ENCODE results near the gene ENOX1. TPM values are rescaled to one million over a fixed set of nuclear protein-coding genes. Genes with fewer than 3 reads are reported as not detected.

ENOX1 gene
- polyA plus RNA-seq, 2 of the 4 experiments (the other 2 are of a cell fraction), result 0.28 to 0.41 TPM

DNA sequence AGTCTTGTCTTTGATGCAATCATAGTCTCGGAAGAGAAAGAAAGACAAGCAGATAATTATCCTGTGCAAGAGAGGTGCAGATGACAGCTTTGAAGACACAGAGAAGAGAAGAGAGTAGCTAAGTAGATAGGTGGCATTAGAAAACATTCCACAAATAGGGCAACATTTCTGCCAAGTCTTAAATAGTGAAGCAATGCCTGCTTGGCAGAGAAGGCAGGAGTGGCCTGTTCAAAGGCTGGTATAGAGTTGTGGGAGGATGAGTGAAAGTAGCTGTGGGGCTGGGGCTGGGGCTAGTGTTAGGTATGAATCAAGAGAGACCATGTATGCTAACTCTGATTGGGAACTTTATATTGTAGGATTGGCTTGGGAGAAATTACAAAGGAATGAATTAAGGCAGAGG lies 457.9 kb downstream of the ENOX1 start:
- TF ChIP-seq RAD21 (conservative IDR thresholded peaks at IDR 0.05 in 1 of 2, IDR thresholded peaks at IDR 0.05 in 1 of 2) (no peak), RARB (CRISPR knock-in tag; IDR thresholded peaks at IDR 0.05) (no peak), CBX8 (IDR thresholded peaks at IDR 0.05) (no peak), FOSL2 (IDR thresholded peaks at IDR 0.05) (no peak), FOSL2 (CRISPR knock-in tag; IDR thresholded peaks at IDR 0.05) (no peak)
- Histone ChIP-seq H3K9me3 (no peaks in the 10 kb centered on the region), H3K27ac (no peak overlapping the region), H3K4me1 (no peaks in the 10 kb centered on the region), H3K4me3 (no peak overlapping the region), H3K4me2 (no peak overlapping the region)
- ATAC-seq (no peak), FAIRE-seq (no peak), DNase-seq (ENCODE audit: low read depth in 1 of 2, low spot score in 1 of 2) (no peak)
- WGBS (ENCODE audit: missing lambda C conversion rate), result 90% methylated on average over 1 of the region's 1 CpG
- POLR2A ChIA-PET, result no interaction called here
- CTCF ChIA-PET, result no interaction called here

DNA sequence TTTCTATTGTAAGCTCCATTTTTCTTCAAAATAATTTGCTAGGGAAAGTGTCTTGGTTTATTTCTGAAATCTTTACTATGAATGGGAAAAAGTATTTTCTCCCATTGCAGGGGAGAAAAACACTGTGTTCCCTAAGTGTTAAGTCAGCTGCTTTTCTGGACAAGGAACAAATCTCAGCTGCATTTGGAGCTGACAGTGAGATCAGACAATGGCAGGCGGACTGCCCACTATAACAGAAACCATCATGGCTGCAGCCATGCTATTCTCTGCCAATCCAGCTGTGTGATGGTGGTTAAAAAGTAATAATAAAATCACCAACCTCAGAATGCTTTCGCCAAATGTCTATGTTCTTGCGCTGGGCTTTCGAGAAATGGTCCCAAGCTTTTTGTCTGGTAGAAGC lies 460.7 kb downstream of the ENOX1 start:
- Histone ChIP-seq H3K9me3 (no peaks in the 10 kb centered on the region), H3K4me1 (no peaks in the 10 kb centered on the region), H3K27ac (no peak overlapping the region), H3K4me2 (no peak overlapping the region), H3K4me3 (no peak overlapping the region)
- POLR2A ChIA-PET, result no interaction called here
- CTCF ChIA-PET, result interaction anchor here (0.6 to 1.7 kb wide), 2 partner anchors 10 to 341 kb away, joined by 3 to 5 read pairs; no protein-coding TSS in a partner anchor
- no peak for FAIRE-seq
- DNase-seq (ENCODE audit: low read depth in 1 of 2, low spot score in 1 of 2), result no peak
- no peak for TF ChIP-seq SREBF2 (IDR thresholded peaks at IDR 0.05)
- no peak for TF ChIP-seq HOXB5 (CRISPR knock-in tag; IDR thresholded peaks at IDR 0.05)
- no peak for TF ChIP-seq ZSCAN20 (CRISPR knock-in tag; IDR thresholded peaks at IDR 0.05)
- TF ChIP-seq, protein P1, sequence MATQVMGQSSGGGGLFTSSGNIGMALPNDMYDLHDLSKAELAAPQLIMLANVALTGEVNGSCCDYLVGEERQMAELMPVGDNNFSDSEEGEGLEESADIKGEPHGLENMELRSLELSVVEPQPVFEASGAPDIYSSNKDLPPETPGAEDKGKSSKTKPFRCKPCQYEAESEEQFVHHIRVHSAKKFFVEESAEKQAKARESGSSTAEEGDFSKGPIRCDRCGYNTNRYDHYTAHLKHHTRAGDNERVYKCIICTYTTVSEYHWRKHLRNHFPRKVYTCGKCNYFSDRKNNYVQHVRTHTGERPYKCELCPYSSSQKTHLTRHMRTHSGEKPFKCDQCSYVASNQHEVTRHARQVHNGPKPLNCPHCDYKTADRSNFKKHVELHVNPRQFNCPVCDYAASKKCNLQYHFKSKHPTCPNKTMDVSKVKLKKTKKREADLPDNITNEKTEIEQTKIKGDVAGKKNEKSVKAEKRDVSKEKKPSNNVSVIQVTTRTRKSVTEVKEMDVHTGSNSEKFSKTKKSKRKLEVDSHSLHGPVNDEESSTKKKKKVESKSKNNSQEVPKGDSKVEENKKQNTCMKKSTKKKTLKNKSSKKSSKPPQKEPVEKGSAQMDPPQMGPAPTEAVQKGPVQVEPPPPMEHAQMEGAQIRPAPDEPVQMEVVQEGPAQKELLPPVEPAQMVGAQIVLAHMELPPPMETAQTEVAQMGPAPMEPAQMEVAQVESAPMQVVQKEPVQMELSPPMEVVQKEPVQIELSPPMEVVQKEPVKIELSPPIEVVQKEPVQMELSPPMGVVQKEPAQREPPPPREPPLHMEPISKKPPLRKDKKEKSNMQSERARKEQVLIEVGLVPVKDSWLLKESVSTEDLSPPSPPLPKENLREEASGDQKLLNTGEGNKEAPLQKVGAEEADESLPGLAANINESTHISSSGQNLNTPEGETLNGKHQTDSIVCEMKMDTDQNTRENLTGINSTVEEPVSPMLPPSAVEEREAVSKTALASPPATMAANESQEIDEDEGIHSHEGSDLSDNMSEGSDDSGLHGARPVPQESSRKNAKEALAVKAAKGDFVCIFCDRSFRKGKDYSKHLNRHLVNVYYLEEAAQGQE (IDR thresholded peaks at IDR 0.05), result no peak
- TF ChIP-seq HDAC2 (IDR thresholded peaks at IDR 0.05), result no peak
- no peak for ATAC-seq
- WGBS (ENCODE audit: missing lambda C conversion rate), result 76% methylated on average over 4 of the region's 4 CpGs

DNA sequence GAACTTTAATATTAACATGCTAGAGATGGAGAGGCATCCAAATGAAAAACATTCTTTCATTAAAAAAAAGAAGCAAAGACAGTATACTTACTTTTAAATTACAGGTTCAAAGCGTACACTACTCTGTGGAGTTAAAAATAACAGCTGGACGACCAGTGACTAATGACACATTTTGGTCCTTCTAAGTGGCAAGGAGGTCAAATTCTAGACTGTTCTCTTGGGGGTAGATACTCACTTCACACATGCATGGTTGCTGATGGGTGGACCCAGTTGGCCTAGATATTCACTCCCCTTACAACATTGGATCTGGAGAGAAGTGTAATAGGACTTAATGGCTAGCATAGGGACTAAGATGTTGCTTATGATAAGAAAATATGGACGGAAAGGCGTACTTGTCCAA lies 461.1 kb downstream of the ENOX1 start:
- FAIRE-seq (no peak), DNase-seq (ENCODE audit: low read depth in 1 of 2, low spot score in 1 of 2) (no peak), ATAC-seq (no peak)
- POLR2A ChIA-PET, result no interaction called here
- Histone ChIP-seq H3K4me1 (no peaks in the 10 kb centered on the region), H3K9me3 (no peaks in the 10 kb centered on the region), H3K4me2 (no peak overlapping the region), H3K27ac (no peak overlapping the region), H3K4me3 (no peak overlapping the region)
- TF ChIP-seq POLR2A (IDR thresholded peaks at IDR 0.05; ENCODE audit: low read length) (no peak), RARB (CRISPR knock-in tag; IDR thresholded peaks at IDR 0.05) (no peak), FOSL2 (IDR thresholded peaks at IDR 0.05) (no peak), FOSL2 (CRISPR knock-in tag; IDR thresholded peaks at IDR 0.05) (no peak), CHD2 (IDR thresholded peaks at IDR 0.05; ENCODE audit: low read length, partially characterized antibody) (no peak), HOXB5 (CRISPR knock-in tag; IDR thresholded peaks at IDR 0.05) (no peak), BHLHE40 (IDR thresholded peaks at IDR 0.05; ENCODE audit: low read depth, low read length) (no peak), NFE2L2 (conservative IDR thresholded peaks at IDR 0.05; ENCODE audit: low read length) (no peak), TP53 (CRISPR knock-in tag; IDR thresholded peaks at IDR 0.05) (no peak), HDAC2 (IDR thresholded peaks at IDR 0.05) (no peak)
- TF ChIP-seq, protein P2, sequence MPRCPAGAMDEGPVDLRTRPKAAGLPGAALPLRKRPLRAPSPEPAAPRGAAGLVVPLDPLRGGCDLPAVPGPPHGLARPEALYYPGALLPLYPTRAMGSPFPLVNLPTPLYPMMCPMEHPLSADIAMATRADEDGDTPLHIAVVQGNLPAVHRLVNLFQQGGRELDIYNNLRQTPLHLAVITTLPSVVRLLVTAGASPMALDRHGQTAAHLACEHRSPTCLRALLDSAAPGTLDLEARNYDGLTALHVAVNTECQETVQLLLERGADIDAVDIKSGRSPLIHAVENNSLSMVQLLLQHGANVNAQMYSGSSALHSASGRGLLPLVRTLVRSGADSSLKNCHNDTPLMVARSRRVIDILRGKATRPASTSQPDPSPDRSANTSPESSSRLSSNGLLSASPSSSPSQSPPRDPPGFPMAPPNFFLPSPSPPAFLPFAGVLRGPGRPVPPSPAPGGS (IDR thresholded peaks at IDR 0.05), result no peak
- WGBS (ENCODE audit: missing lambda C conversion rate), result 61% methylated on average over 4 of the region's 4 CpGs
- CTCF ChIA-PET, result interaction anchor here (0.6 to 1.7 kb wide), 2 partner anchors 9 to 341 kb away, joined by 3 to 5 read pairs; no protein-coding TSS in a partner anchor

DNA sequence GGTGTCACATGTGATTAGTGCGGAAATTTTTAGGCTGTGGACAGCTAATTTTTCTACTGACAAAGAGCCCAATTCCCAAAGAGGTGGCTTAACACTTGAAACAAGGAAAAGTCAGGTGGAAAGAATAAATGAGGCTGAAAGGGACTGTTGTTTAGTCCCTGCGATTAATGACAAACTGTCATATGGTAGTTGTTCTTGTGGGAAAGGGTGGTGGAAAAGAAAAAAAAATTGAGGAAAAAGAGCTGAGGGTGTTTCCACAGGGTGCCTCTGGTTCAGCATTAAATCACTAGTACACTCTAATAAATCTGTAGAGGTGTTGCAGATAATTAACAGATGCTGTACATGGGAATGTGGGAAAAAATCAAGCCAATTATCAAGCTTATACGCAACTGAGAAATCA lies 462.6 kb downstream of the ENOX1 start:
- CTCF ChIA-PET, result interaction anchor here (0.6 kb wide), 1 partner anchor 239 kb away, joined by 3 read pairs; no protein-coding TSS in a partner anchor
- no peak for FAIRE-seq
- no peak overlapping the region for H3K4me3 ChIP-seq
- TF ChIP-seq, protein P3, sequence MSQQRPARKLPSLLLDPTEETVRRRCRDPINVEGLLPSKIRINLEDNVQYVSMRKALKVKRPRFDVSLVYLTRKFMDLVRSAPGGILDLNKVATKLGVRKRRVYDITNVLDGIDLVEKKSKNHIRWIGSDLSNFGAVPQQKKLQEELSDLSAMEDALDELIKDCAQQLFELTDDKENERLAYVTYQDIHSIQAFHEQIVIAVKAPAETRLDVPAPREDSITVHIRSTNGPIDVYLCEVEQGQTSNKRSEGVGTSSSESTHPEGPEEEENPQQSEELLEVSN (IDR thresholded peaks at IDR 0.05; ENCODE audit: borderline replicate concordance, low read depth), result no peak
- TF ChIP-seq SMC3 (IDR thresholded peaks at IDR 0.05) (no peak), ZFP36 (IDR thresholded peaks at IDR 0.05; ENCODE audit: borderline replicate concordance, partially characterized antibody) (no peak), MAFK (IDR thresholded peaks at IDR 0.05; ENCODE audit: partially characterized antibody) (no peak), KDM1A (IDR thresholded peaks at IDR 0.05; ENCODE audit: low read depth) (no peak), POLR2AphosphoS2 (conservative IDR thresholded peaks at IDR 0.05; ENCODE audit: low read length) (no peak), PHF8 (IDR thresholded peaks at IDR 0.05; ENCODE audit: borderline replicate concordance, low read depth) (no peak), HOXB5 (CRISPR knock-in tag; IDR thresholded peaks at IDR 0.05) (no peak), RAD21 (conservative IDR thresholded peaks at IDR 0.05 in 1 of 2, IDR thresholded peaks at IDR 0.05 in 1 of 2) (no peak), NFE2L2 (conservative IDR thresholded peaks at IDR 0.05; ENCODE audit: low read length) (no peak)
- TF ChIP-seq, protein P2 (IDR thresholded peaks at IDR 0.05), result no peak
- TF ChIP-seq, protein P4, sequence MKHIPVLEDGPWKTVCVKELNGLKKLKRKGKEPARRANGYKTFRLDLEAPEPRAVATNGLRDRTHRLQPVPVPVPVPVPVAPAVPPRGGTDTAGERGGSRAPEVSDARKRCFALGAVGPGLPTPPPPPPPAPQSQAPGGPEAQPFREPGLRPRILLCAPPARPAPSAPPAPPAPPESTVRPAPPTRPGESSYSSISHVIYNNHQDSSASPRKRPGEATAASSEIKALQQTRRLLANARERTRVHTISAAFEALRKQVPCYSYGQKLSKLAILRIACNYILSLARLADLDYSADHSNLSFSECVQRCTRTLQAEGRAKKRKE (CRISPR knock-in tag; IDR thresholded peaks at IDR 0.05; ENCODE audit: low read depth), result no peak

More for the DNA sequence above, 462.6 kb downstream of the ENOX1 start:
- Histone ChIP-seq H3K4me2 (no peak overlapping the region), H3K27ac (no peak overlapping the region), H3K9me3 (no peaks in the 10 kb centered on the region), H3K4me1 (no peaks in the 10 kb centered on the region)
- DNase-seq (ENCODE audit: low read depth in 1 of 2, low spot score in 1 of 2), result no peak
- POLR2A ChIA-PET, result no interaction called here
- ATAC-seq, result no peak
- 93% methylated on average over 3 of the region's 3 CpGs for WGBS (ENCODE audit: missing lambda C conversion rate)
